ENCODE results near the gene KIAA0513. TPM values are rescaled to one million over a fixed set of nuclear protein-coding genes. Genes with fewer than 3 reads are reported as not detected.

The KIAA0513 gene
- total RNA-seq, 4 donors from 2014 or later, result 17.7 to 52.0 (median 23.9) TPM

DNA sequence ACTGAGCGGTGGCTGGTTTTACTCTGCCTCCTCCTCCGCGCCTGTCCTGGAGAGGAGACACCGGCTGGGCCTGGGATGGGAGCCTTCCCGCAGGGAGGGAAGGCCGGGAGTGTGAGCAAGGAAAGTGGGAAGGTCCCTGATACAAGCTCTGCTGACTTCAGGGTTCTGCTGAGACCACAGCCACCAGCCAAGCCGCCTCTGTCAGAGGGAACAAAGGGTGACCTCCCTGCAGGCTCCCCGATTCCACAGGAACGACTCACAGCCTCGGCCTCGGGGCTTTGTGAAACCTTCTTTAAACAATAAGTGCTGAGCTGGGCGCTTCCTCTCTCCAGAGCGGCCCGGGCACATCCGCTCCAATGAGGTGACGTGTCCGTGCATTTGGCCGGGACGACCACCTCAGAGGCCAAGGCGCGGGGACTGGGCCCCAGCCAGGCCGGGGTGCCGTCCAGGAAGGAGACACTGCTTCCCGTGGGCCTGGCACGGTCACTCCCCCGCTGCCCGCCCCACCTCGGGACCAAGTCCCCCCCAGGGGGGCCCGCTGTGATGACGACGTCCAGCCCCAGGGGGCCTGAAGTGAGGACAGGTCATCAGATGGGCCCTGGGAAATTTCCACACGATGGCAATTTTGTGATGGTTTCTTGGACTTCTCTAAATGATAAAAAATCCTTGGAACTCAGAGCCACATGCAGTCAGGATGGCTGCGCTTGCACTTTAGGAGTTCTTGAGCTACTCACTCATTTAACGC lies 96.5 kb downstream of the KIAA0513 start:
- no peak for TF ChIP-seq POLR2A (IDR thresholded peaks at IDR 0.05)
- TF ChIP-seq, protein P1, sequence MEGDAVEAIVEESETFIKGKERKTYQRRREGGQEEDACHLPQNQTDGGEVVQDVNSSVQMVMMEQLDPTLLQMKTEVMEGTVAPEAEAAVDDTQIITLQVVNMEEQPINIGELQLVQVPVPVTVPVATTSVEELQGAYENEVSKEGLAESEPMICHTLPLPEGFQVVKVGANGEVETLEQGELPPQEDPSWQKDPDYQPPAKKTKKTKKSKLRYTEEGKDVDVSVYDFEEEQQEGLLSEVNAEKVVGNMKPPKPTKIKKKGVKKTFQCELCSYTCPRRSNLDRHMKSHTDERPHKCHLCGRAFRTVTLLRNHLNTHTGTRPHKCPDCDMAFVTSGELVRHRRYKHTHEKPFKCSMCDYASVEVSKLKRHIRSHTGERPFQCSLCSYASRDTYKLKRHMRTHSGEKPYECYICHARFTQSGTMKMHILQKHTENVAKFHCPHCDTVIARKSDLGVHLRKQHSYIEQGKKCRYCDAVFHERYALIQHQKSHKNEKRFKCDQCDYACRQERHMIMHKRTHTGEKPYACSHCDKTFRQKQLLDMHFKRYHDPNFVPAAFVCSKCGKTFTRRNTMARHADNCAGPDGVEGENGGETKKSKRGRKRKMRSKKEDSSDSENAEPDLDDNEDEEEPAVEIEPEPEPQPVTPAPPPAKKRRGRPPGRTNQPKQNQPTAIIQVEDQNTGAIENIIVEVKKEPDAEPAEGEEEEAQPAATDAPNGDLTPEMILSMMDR (IDR thresholded peaks at IDR 0.05), result no peak
- peaks cover 0 to 10% (median 0%) of the 10 kb centered on the region in 4 donors for H3K4me1 ChIP-seq
- no peaks in the 10 kb centered on the region for H3K27me3 ChIP-seq
- no peak overlapping the region for H3K4me3 ChIP-seq
- no peaks in the 10 kb centered on the region for H3K9me3 ChIP-seq
- H3K27ac ChIP-seq, result peak overlapping the region in 3 of 4 donors; percentile 33 to 59 (median 38)
- no peak for DNase-seq
- no peaks in the 10 kb centered on the region for H3K36me3 ChIP-seq

DNA sequence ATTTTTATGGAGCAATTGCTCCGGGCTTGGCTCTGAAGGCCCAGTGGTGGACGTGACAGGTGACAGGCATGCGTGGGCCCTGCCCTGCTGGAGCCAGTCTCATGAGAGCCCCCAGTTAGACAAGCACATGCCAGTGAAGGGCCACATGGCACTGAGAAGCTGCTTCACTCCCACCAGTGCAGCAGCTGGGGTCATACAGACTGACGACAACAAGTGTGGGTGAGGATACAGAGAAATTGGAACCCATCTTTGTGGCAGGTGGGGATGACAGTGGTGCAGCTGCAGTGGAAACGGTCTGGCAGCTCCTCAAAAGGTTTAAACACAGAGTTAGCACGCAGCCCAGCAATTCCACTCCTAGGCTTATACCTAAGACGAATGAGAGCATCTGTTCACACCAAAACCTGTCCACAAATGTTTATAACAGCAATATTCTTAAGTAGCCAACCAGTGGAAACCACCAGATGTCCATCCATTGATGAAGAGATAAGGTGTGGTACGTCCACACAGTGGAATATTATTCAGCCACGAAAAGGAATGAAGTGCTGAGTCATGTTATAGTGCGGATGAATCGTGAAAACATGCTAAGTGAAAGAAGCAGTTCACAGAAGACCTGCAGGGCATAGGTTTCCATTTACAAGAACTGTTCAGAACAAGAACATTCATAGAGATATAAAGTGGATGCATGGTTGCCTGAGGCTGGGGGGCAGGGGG lies 97.2 kb downstream of the KIAA0513 start:
- H3K27ac ChIP-seq, result peak overlapping the region in 2 of 4 donors; percentile 33 to 38
- TF ChIP-seq, protein P1 (IDR thresholded peaks at IDR 0.05), result no peak
- no peak for TF ChIP-seq POLR2A (IDR thresholded peaks at IDR 0.05)

DNA sequence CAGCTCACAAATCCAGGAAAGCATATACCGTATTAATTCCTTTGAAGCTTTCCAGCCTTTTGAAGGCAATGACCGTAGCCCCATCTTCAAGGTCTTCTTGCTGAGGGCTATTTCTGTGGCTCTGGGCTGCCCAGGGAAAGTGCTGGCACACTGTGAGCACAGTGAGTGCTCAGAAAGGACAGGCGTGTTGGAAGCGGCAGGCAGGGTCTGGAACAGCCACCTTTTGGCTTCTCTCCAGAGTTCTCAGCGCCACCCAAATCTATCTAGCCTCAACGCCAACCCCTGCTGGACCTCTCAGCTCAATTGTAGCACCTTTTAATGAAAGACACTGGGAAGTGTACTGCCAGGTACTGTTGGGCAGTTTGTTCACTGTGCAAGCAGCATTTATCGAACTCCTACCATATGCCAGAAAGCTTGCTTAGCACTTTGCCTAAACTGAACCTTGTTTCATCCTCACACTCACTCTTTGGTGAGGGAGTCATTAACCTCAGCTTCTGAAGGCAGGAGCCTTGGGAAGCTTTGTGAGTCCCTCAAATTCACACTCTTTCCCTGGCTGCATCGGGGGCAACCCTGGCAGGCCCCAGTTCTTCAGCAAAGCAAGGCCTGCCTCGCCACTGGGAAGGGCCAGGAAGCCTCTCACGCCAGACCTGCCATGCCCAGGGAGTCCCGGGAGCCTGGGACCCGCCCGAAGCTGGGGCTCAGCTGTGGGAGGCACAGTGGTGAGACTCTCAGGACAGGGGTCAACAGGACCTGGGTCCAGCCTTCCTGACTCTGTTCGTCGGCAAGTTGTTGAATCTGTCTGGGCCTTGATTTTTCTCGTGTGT lies 98.2 kb downstream of the KIAA0513 start:
- Histone ChIP-seq H3K4me3 (no peak overlapping the region), H3K36me3 (no peaks in the 10 kb centered on the region), H3K27me3 (no peaks in the 10 kb centered on the region), H3K9me3 (no peaks in the 10 kb centered on the region), H3K27ac (no peak overlapping the region), H3K4me1 (peaks cover 0 to 24% (median 0%) of the 10 kb centered on the region in 4 donors)
- DNase-seq, result no peak
- TF ChIP-seq POLR2A (IDR thresholded peaks at IDR 0.05), result no peak
- TF ChIP-seq, protein P1 (IDR thresholded peaks at IDR 0.05), result no peak

More for the DNA sequence above, 97.2 kb downstream of the KIAA0513 start:
- peaks cover 0 to 14% (median 0%) of the 10 kb centered on the region in 4 donors for H3K4me1 ChIP-seq
- H3K4me3 ChIP-seq, result no peak overlapping the region
- H3K9me3 ChIP-seq, result no peaks in the 10 kb centered on the region
- no peak for DNase-seq
- H3K27me3 ChIP-seq, result no peaks in the 10 kb centered on the region
- no peaks in the 10 kb centered on the region for H3K36me3 ChIP-seq

DNA sequence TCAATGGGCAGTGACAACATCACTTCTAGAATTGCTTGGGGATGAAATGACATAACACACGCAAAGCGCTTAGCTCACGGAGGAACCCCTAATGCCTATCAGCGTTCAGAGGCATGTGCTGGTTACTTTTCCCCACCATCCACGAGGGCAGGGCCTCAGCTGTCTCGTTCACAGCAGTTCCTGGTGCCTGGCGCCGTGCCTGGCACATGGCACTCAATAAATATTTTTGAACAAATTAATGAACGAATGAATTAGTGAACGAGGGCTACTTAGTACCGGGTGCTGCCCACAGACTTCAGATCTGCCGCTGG lies 98.8 kb downstream of the KIAA0513 start:
- Histone ChIP-seq H3K4me3 (no peak overlapping the region), H3K27ac (peak overlapping the region in 2 of 4 donors; percentile 30 to 38), H3K27me3 (no peaks in the 10 kb centered on the region), H3K4me1 (peaks cover 0 to 27% (median 0%) of the 10 kb centered on the region in 4 donors), H3K9me3 (no peaks in the 10 kb centered on the region), H3K36me3 (no peaks in the 10 kb centered on the region)
- TF ChIP-seq, protein P1 (IDR thresholded peaks at IDR 0.05), result no peak
- TF ChIP-seq POLR2A (IDR thresholded peaks at IDR 0.05), result no peak
- no peak for DNase-seq

DNA sequence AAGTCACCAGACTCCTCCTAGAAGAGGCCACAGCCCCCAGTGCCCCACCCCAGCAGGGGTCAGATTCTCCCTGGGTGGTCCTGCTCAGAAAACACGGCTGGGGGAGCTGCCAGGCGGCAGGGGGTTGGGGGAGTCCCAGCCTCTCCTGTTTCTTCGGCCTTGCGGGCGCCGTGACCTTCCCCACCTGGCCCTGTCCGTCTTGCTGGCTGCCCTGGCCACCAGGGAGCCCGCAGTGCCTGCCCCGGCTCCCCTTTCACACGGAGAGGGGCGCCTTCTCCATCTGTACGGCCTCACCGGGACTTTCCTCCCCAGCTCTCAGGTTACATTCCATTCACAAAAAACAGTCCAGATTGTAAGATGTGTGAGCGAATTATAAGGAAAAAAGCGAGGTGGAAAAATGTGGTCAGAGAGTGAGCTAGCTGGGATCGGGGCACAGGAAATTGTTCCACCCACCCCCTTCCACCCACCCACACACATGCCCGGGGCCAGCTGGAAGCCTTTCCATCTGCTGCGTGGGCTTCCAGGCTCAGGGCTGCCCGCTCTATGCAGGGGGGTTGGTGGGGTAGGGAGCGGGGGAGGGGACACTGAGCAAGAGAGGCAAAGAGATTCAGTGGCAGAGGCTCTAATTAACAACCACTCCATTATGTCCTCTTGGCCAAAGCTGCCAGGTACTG lies 99.2 kb downstream of the KIAA0513 start:
- Histone ChIP-seq H3K27ac (peak overlapping the region in 2 of 4 donors; percentile 30 to 38), H3K9me3 (no peaks in the 10 kb centered on the region), H3K36me3 (no peaks in the 10 kb centered on the region), H3K4me3 (no peak overlapping the region), H3K4me1 (peaks cover 0 to 27% (median 0%) of the 10 kb centered on the region in 4 donors), H3K27me3 (no peaks in the 10 kb centered on the region)
- DNase-seq, result no peak
- TF ChIP-seq POLR2A (IDR thresholded peaks at IDR 0.05), result no peak
- TF ChIP-seq, protein P1 (IDR thresholded peaks at IDR 0.05), result no peak

All from Peyer's patch (tissue), 4 donors.